Neuronal stem cell (in vitro differentiated cells): Measurements from ENCODE around the gene CCDC102A.

Experiments used
- DNase-seq: peaks from one replicate; pipeline ENCODE4 v3.0.0-alpha.2; 2013; ENCODE audit warnings: low spot score
- H2AFZ ChIP-seq: one replicate; pipeline ENCODE4 v1.6.1; 2013; ENCODE audit warnings: mild to moderate bottlenecking, low read length, inconsistent platforms
- H2AK5ac ChIP-seq: 2 replicates; pipeline ENCODE4 v1.6.1; 2013; ENCODE audit warnings: low read depth, mild to moderate bottlenecking, inconsistent platforms, low read length, moderate library complexity, mixed read lengths
- H2BK120ac ChIP-seq: 2 replicates; pipeline ENCODE4 v1.6.1; 2013; ENCODE audit warnings: low read depth, mild to moderate bottlenecking, inconsistent platforms, low read length, moderate library complexity, mixed read lengths
- H2BK12ac ChIP-seq: one replicate; pipeline ENCODE4 v1.6.1; 2013; ENCODE audit warnings: low read length, inconsistent platforms
- H2BK15ac ChIP-seq: 2 replicates; pipeline ENCODE4 v1.6.1; 2013; ENCODE audit warnings: mild to moderate bottlenecking, low read length, inconsistent platforms, mixed read lengths
- H2BK5ac ChIP-seq: one replicate; pipeline ENCODE4 v1.6.1; 2013; ENCODE audit warnings: inconsistent platforms, mild to moderate bottlenecking, low read length, moderate library complexity
- H3K14ac ChIP-seq: one replicate; pipeline ENCODE4 v1.6.1; 2013; ENCODE audit warnings: low read length, inconsistent platforms
- H3K18ac ChIP-seq: 2 replicates; pipeline ENCODE4 v1.6.1; 2013; ENCODE audit warnings: low read length, inconsistent platforms
- H3K23ac ChIP-seq: 2 replicates; pipeline ENCODE4 v1.6.1; 2013; ENCODE audit warnings: low read depth, mild to moderate bottlenecking, mixed read lengths, low read length, inconsistent platforms; ENCODE audit not compliant: poor library complexity
- H3K27ac ChIP-seq: replicated peaks from 3 replicates; pipeline ENCODE4 v1.5.1; 2013; ENCODE audit warnings: low read length, inconsistent platforms
- H3K27me3 ChIP-seq, 3 experiments: 2 replicates each; pipeline ENCODE4 v1.6.1; 2013; ENCODE audit warnings: low read length in 3 of 3, mild to moderate bottlenecking in 2 of 3, inconsistent platforms in 1 of 3, low read depth in 1 of 3, mixed read lengths in 1 of 3, moderate library complexity in 1 of 3; ENCODE audit not compliant: control insufficient read depth in 3 of 3, insufficient read depth in 3 of 3
- H3K36me3 ChIP-seq, 2 donors: replicated peaks in 1 of 2; 2 replicates each; pipeline ENCODE4 v1.6.1; 2013; ENCODE audit warnings: low read length in 2 of 2; ENCODE audit not compliant: control insufficient read depth in 2 of 2, insufficient read depth in 2 of 2
- H3K4ac ChIP-seq: 2 replicates; pipeline ENCODE4 v1.6.1; 2013; ENCODE audit warnings: inconsistent platforms, mild to moderate bottlenecking, low read length, moderate library complexity
- H3K4me1 ChIP-seq, 2 donors: 1 replicate in 1 of 2; 2 replicates in 1 of 2; pipeline ENCODE4 v1.6.1; 2013; ENCODE audit warnings: low read length in 2 of 2, low read depth in 1 of 2; ENCODE audit not compliant: control insufficient read depth in 2 of 2, insufficient read depth in 1 of 2
- H3K4me2 ChIP-seq: one replicate; pipeline ENCODE4 v1.6.1; 2013; ENCODE audit warnings: mild to moderate bottlenecking, low read length, inconsistent platforms; ENCODE audit not compliant: insufficient read depth, poor library complexity, severe bottlenecking
- H3K4me3 ChIP-seq, 2 donors: 2 replicates each; pipeline ENCODE4 v1.5.1; 2013; ENCODE audit warnings: low read length in 2 of 2, mild to moderate bottlenecking in 2 of 2, inconsistent platforms in 1 of 2, moderate library complexity in 1 of 2
- H3K79me1 ChIP-seq: one replicate; pipeline ENCODE4 v1.6.1; 2013; ENCODE audit warnings: low read depth, mild to moderate bottlenecking, inconsistent platforms, low read length, moderate library complexity
- H3K9ac ChIP-seq: one replicate; pipeline ENCODE4 v1.6.1; 2013; ENCODE audit warnings: mild to moderate bottlenecking, low read depth, low read length, inconsistent platforms; ENCODE audit not compliant: poor library complexity
- H3K9me3 ChIP-seq, 2 donors: replicated peaks in 1 of 2; 2 replicates each; pipeline versions ENCODE3 to v1.6.1; 2013; ENCODE audit warnings: low read length in 2 of 2, mild to moderate bottlenecking in 2 of 2, inconsistent platforms in 1 of 2, low read depth in 1 of 2, mixed read lengths in 1 of 2, moderate library complexity in 1 of 2; ENCODE audit not compliant: control insufficient read depth in 2 of 2, insufficient read depth in 1 of 2
- H4K8ac ChIP-seq: one replicate; pipeline ENCODE4 v1.6.1; 2013; ENCODE audit warnings: low read depth, mild to moderate bottlenecking, inconsistent platforms, low read length, moderate library complexity
- H4K91ac ChIP-seq: one replicate; pipeline ENCODE4 v1.6.1; 2013; ENCODE audit warnings: low read length, low read depth, mild to moderate bottlenecking, inconsistent platforms; ENCODE audit not compliant: poor library complexity
- WGBS, 2 donors: extraction: QIAGEN DNeasy Blood & Tissue Kit; methylation state at CpG; one replicate each; pipeline ENCODE4 v1.1.7; 2013; ENCODE audit warnings: missing lambda C conversion rate in 2 of 2, mixed read lengths in 1 of 2; ENCODE audit not compliant: insufficient read length in 2 of 2, insufficient replicate concordance in 1 of 2; ENCODE audit errors: extremely low coverage in 2 of 2; 5-methylcytosine and 5-hydroxymethylcytosine counted together

The CCDC102A gene

GRCh38 chr16:57516176-57516725 lies 20.1 kb downstream of the CCDC102A start:
- no CpG with 5 or more reads among the region's 10 CpGs for WGBS, 2 donors

GRCh38 chr16:57514791-57515600 lies 21.4 kb downstream of the CCDC102A start:
- peaks cover under 1 to 10% of the 10 kb centered on the region in 2 donors for H3K4me1 ChIP-seq
- no peak for DNase-seq
- no peak overlapping the region for H3K4me2 ChIP-seq
- no peak overlapping the region for H2BK15ac ChIP-seq
- peaks cover 7 to 16% of the 10 kb centered on the region in 2 donors for H3K36me3 ChIP-seq
- H3K27ac ChIP-seq, result no peak overlapping the region
- no peak overlapping the region for H2AFZ ChIP-seq
- no peak overlapping the region for H3K9ac ChIP-seq
- no peak overlapping the region for H2BK120ac ChIP-seq
- no peak overlapping the region for H3K4me3 ChIP-seq
- peak overlapping the region; percentile 28 for H3K14ac ChIP-seq
- peaks cover 4% of the 10 kb centered on the region for H3K79me1 ChIP-seq
- H3K4ac ChIP-seq, result no peak overlapping the region
- H3K23ac ChIP-seq, result no peak overlapping the region
- no peak overlapping the region for H4K91ac ChIP-seq
- H3K27me3 ChIP-seq, result no peaks in the 10 kb centered on the region
- no peak overlapping the region for H3K18ac ChIP-seq
- H2AK5ac ChIP-seq, result peak overlapping the region; percentile 74
- H2BK5ac ChIP-seq, result peak overlapping the region; percentile 58
- H2BK12ac ChIP-seq, result no peak overlapping the region
- WGBS, 2 donors, result no CpG with 5 or more reads among the region's 23 CpGs
- no peak overlapping the region for H4K8ac ChIP-seq
- no peaks in the 10 kb centered on the region for H3K9me3 ChIP-seq

More at GRCh38 chr16:57516176-57516725, 20.1 kb downstream of the CCDC102A start:
- Histone ChIP-seq H2BK5ac (no peak overlapping the region), H3K36me3 (peaks cover 7 to 16% of the 10 kb centered on the region in 2 donors), H4K91ac (no peak overlapping the region), H2BK12ac (no peak overlapping the region), H3K4me1 (peaks cover 0 to 2% of the 10 kb centered on the region in 2 donors), H3K79me1 (peaks cover 4% of the 10 kb centered on the region), H3K4me3 (no peak overlapping the region), H3K9me3 (no peaks in the 10 kb centered on the region), H3K27ac (no peak overlapping the region), H3K14ac (no peak overlapping the region), H2BK120ac (no peak overlapping the region), H3K18ac (no peak overlapping the region), H2AFZ (no peak overlapping the region), H3K27me3 (no peaks in the 10 kb centered on the region), H3K4me2 (no peak overlapping the region), H2BK15ac (no peak overlapping the region), H4K8ac (no peak overlapping the region), H3K9ac (no peak overlapping the region), H2AK5ac (no peak overlapping the region), H3K23ac (no peak overlapping the region), H3K4ac (no peak overlapping the region)
- no peak for DNase-seq

DNA sequence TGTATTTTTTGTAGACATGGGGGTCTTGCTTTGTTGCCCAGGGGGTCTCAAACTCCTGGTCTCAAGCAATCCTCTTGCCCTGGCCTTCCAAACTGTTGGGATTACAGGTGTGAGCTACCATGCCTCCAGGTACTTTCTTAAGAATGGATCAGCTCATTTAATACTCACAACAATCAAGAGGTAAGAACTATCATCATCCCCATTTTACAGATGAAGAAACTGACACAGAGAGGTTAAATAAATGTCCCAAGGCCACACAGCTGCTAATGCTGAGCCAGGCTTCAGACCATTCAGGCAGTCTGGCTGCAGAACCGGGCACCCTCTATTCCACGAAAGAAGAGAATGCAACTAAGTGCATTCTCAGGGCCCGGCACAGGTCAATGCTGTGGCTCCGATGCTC lies 22.0 kb downstream of the CCDC102A start:
- Histone ChIP-seq H3K4me3 (no peak overlapping the region), H3K27ac (no peak overlapping the region), H3K23ac (no peak overlapping the region), H3K27me3 (no peaks in the 10 kb centered on the region), H4K91ac (no peak overlapping the region), H3K14ac (no peak overlapping the region), H3K9me3 (no peaks in the 10 kb centered on the region), H3K9ac (no peak overlapping the region), H3K4ac (no peak overlapping the region), H3K18ac (no peak overlapping the region), H3K4me2 (no peak overlapping the region), H4K8ac (no peak overlapping the region), H3K36me3 (peaks cover 7 to 16% of the 10 kb centered on the region in 2 donors), H2BK120ac (no peak overlapping the region), H3K79me1 (peaks cover 4% of the 10 kb centered on the region), H2AFZ (no peak overlapping the region), H2AK5ac (peak overlapping the region; percentile 74), H2BK5ac (no peak overlapping the region), H2BK15ac (no peak overlapping the region), H2BK12ac (no peak overlapping the region), H3K4me1 (peaks cover 2 to 12% of the 10 kb centered on the region in 2 donors)
- WGBS, 2 donors, result no CpG with 5 or more reads among the region's 4 CpGs
- DNase-seq, result no peak

DNA sequence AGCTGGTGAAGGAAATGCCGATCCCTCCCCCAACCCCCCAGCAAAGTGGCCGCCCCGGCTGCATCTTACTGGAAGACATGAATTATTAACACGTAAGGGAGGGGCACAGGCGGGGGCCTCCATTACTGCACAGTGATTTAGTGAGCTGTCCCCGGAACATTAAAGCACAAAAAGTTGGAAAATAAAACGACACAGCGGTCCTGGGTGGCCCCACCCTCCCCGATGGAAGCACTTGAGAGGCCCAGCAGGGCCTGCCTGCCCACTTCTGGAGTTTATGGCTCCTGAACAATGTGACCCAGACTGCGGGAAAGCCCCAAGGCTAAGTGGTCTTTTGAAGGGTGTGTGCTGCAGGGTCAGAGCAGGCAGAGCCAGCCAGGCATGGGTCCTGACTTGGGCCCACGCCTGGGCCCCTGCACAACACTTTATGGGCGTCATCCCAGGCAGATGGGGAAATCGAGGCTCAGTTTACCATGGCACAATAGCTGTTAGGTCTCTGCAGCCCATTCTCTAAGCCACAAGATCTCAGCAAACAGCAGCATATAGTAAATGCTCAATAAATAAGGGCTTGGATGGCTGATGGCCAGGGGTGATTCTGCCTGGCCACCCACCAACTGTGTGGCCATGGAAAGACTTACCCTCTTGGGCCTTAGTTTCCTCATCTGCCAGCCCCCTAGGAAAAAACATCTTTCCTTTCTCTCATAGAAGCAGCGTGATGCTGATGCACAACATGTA lies 22.8 kb downstream of the CCDC102A start:
- Histone ChIP-seq H3K4ac (no peak overlapping the region), H2BK15ac (no peak overlapping the region), H2BK12ac (no peak overlapping the region), H3K9ac (no peak overlapping the region), H4K91ac (no peak overlapping the region), H3K14ac (no peak overlapping the region), H2BK5ac (no peak overlapping the region), H3K23ac (no peak overlapping the region), H4K8ac (no peak overlapping the region), H3K4me3 (no peak overlapping the region), H2AFZ (no peak overlapping the region), H3K79me1 (no peaks in the 10 kb centered on the region), H3K18ac (no peak overlapping the region), H3K36me3 (peaks cover 7 to 15% of the 10 kb centered on the region in 2 donors), H3K4me2 (no peak overlapping the region), H3K4me1 (peaks cover 2 to 13% of the 10 kb centered on the region in 2 donors), H2AK5ac (no peak overlapping the region), H2BK120ac (no peak overlapping the region), H3K27ac (no peak overlapping the region), H3K9me3 (no peaks in the 10 kb centered on the region), H3K27me3 (no peaks in the 10 kb centered on the region)
- no peak for DNase-seq
- WGBS, 2 donors, result no CpG with 5 or more reads among the region's 14 CpGs
